GM12801 (cell line): ENCODE results near the gene EPO.

Experiments used
- TF ChIP-seq, protein P1 (sequence below): IDR thresholded peaks from one replicate; pipeline ENCODE4 v1.5.1; 2011; ENCODE audit warnings: control low read depth; ENCODE audit not compliant: insufficient read length; ENCODE audit errors: extremely low read depth

Gene EPO

DNA sequence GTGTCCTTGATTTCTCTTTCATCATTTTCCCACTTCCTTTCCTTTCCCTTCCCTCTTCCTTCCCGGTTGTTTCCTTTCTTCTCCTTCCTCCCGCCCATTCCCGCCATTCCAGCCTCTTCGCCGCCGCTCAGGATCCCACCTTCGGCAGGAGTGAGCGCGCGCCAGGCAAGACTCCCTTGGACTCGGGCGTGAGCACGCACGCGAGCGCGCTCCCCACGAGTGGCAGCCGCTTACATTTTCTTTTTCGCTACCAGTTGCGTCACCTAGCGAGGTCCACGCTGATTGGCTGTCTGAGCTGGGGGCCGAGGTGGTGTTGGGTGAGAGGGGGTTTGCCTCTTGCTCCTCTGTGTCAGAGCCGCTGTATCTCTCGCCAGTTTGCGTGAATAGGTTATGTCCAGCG lies 24.9 kb downstream of the EPO start:
- TF ChIP-seq, protein P1, sequence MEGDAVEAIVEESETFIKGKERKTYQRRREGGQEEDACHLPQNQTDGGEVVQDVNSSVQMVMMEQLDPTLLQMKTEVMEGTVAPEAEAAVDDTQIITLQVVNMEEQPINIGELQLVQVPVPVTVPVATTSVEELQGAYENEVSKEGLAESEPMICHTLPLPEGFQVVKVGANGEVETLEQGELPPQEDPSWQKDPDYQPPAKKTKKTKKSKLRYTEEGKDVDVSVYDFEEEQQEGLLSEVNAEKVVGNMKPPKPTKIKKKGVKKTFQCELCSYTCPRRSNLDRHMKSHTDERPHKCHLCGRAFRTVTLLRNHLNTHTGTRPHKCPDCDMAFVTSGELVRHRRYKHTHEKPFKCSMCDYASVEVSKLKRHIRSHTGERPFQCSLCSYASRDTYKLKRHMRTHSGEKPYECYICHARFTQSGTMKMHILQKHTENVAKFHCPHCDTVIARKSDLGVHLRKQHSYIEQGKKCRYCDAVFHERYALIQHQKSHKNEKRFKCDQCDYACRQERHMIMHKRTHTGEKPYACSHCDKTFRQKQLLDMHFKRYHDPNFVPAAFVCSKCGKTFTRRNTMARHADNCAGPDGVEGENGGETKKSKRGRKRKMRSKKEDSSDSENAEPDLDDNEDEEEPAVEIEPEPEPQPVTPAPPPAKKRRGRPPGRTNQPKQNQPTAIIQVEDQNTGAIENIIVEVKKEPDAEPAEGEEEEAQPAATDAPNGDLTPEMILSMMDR, result no peak

DNA sequence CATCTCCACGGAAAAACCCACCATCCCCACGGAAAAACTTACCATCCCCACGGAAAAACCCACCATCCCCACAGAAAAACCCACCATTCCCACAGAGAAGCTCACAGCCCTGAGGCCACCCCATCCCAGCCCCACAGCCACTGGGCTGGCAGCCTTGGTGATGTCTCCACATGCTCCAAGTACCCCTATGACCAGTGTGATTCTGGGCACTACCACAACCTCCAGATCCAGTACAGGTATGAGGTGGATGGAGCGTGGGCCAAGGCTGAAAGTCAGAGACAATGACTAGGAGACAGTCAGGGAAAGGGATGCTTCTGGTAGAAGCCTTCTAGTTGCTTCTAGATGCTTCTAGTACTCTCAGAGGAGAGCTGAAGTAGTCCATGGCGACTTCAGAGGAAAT lies 32.7 kb downstream of the EPO start:
- TF ChIP-seq, protein P1, result no peak

DNA sequence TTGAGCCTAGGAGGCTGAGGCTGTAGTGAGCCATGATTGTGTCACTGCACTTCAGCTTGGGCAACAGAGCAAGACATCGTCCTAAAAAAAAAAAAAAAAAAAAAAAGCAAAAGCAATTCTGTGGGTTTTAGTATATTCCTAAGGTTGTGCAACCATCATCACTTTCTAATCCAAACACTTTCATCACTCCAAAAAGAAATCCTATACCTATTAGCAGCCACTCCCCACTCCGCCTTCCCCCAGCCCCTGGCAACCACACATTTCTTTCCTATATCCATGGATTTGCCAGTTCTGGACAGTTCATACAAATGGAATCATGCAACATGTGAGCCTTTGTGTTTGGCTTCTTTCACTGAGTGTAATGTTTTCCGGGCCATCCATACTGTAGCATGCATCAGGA lies 33.5 kb downstream of the EPO start:
- TF ChIP-seq, protein P1, result no peak

DNA sequence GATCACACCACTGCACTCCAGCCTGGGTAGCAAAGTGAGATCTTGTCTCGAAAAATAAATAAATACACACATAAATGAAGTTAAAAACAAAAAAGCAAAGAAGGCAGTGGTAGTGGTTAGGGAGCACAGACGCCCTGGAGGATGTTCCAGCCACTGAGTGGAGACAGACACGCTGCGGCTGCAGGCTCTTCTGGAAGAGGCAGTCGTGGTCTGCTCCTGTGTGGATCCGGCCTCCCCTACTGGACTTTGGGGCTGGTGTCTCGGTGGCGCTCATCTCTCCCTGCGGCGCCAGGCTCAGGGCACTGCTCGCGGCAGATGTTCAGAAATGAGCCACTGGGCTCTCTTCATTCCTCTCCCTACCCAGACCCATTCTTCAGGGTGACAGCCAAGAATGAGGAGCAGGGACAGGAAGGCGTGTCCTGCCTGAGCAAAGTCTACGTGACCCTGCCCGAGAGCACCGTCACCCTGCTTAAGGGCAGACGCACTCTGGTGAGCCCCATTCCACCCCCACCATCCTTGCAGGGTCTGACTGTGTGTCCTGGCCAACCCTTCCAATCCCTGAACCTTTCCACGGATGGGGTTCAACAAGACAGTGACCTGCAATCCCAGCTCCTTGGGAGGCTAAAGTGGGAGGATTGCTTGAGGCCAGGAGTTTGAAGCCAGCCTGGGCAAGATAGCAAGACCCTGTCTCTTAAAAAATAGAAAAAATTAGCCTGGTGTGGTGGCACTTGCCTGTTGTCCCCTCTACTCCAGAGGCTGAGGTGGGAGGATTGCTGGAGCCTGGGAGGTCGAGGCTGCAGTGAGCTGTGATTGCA lies 39.3 kb downstream of the EPO start:
- TF ChIP-seq, protein P1, result no peak

DNA sequence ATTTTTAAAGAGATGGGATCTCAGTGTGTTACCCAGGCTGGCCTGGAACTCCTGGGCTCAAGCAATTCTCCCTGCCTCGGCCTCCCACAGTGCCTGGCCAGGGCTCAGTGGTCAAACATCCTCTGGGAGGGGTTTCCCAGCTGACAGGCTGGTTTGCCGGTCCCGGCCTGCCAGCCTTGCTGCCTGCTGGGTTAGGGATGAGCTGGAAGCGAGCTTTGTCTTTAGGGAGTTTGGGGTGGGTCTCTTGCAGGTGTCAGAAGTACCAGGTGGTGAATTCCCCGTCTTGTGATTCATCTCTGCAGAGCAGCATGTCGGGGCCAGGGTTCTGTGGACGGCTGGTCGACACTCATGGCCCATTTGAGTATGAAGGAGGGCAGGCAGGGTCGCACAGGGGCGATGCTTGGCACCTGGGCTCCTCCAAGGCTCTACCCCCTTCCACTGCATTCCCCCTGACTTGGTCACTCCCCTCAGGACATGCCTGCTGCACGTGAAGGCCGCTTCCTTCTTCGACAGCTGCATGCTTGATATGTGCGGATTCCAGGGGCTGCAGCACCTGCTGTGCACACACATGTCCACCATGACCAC lies 43.4 kb downstream of the EPO start:
- TF ChIP-seq, protein P1, result no peak

DNA sequence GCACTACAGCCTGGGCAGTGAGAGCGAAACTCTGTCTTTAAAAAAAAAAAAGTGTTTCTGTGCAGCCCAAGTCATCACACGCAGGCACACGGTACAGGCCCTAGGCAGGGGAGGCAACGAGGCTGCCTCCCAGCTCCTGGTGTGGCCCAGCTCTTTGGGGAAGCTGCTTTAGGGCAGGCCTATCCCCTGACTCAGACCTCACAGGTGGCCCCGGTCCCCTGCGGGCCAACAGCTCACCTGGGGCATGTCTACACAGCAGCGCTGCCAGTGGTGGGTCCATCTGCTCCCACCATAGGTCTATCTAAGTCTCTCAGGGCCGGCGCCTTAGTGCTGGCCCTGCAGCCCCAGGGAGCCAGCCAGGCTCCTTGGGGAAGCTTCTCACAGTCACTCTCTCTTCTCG lies 44.6 kb downstream of the EPO start:
- TF ChIP-seq, protein P1, result no peak

DNA sequence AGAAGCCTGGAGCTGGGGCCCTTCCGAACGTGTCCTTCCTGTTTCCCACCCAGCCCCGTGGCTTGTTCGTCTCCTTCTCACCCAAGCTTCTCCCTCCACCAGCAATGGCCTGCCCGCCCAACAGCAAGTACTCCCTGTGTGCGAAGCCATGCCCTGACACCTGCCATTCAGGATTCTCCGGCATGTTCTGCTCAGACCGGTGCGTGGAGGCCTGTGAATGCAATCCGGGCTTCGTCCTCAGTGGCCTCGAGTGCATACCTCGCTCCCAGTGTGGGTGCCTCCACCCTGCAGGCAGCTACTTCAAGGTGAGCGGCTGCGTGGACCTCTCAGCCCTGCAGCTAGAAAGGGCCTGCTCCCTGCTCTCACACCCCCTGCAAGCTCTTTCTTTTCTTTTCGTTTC lies 45.0 kb downstream of the EPO start:
- TF ChIP-seq, protein P1, result no peak
